Effector memory CD4-positive, alpha-beta T cell (primary cell): ENCODE measurements around the gene PSMF1.

Experiments
- DNase-seq, 3 donors: peaks; one replicate each; pipeline ENCODE4 v3.0.0-alpha.2; 2020
- H3K27ac ChIP-seq: 2 replicates; pipeline ENCODE4 v1.7.0; 2013; ENCODE audit warnings: mild to moderate bottlenecking, low read length, moderate library complexity; ENCODE audit not compliant: insufficient read depth, poor library complexity, severe bottlenecking
- H3K27me3 ChIP-seq: replicated peaks from 2 replicates; pipeline ENCODE4 v1.7.0; 2013; ENCODE audit warnings: mild to moderate bottlenecking, low read length; ENCODE audit not compliant: insufficient read depth, control insufficient read depth, poor library complexity, severe bottlenecking
- H3K36me3 ChIP-seq: 2 replicates; pipeline ENCODE4 v1.7.0; 2013; ENCODE audit warnings: mild to moderate bottlenecking, low read length, moderate library complexity; ENCODE audit not compliant: control insufficient read depth, insufficient read depth
- H3K4me1 ChIP-seq: 2 replicates; pipeline ENCODE4 v1.7.0; 2013; ENCODE audit warnings: low read length, mild to moderate bottlenecking; ENCODE audit not compliant: control insufficient read depth, insufficient read depth, poor library complexity, severe bottlenecking
- H3K4me3 ChIP-seq: 2 replicates; pipeline ENCODE4 v1.7.0; 2013; ENCODE audit warnings: low read length, low read depth, mild to moderate bottlenecking; ENCODE audit not compliant: insufficient read depth, poor library complexity, severe bottlenecking
- H3K9me3 ChIP-seq: 2 replicates; pipeline ENCODE4 v1.7.0; 2013; ENCODE audit warnings: mild to moderate bottlenecking, low read length, moderate library complexity; ENCODE audit not compliant: control insufficient read depth

PSMF1 gene

GRCh38 chr20:1121429-1121828 lies 3.0 kb downstream of the PSMF1 start:
- no peaks in the 10 kb centered on the region for H3K9me3 ChIP-seq
- peaks cover 24% of the 10 kb centered on the region for H3K4me1 ChIP-seq
- no peaks in the 10 kb centered on the region for H3K27me3 ChIP-seq
- H3K27ac ChIP-seq, result no peak overlapping the region
- H3K4me3 ChIP-seq, result no peak overlapping the region
- DNase-seq, result no peak
- peaks cover 15% of the 10 kb centered on the region for H3K36me3 ChIP-seq

- no peaks in the 10 kb centered on the region for H3K27me3 ChIP-seq
- H3K9me3 ChIP-seq, result no peaks in the 10 kb centered on the region
- peaks cover 24% of the 10 kb centered on the region for H3K4me1 ChIP-seq
- no peak overlapping the region for H3K27ac ChIP-seq
- DNase-seq, result no peak
- no peak overlapping the region for H3K4me3 ChIP-seq
- H3K36me3 ChIP-seq, result peaks cover 27% of the 10 kb centered on the region
Observed at GRCh38 chr20:1122388-1123315, 4.2 kb downstream of the PSMF1 start.

GRCh38 chr20:1123666-1124065 lies 5.3 kb downstream of the PSMF1 start:
- H3K4me1 ChIP-seq, result peaks cover 24% of the 10 kb centered on the region
- no peaks in the 10 kb centered on the region for H3K27me3 ChIP-seq
- DNase-seq, result no peak
- peaks cover 35% of the 10 kb centered on the region for H3K36me3 ChIP-seq
- no peak overlapping the region for H3K4me3 ChIP-seq
- no peaks in the 10 kb centered on the region for H3K9me3 ChIP-seq
- no peak overlapping the region for H3K27ac ChIP-seq

- Histone ChIP-seq H3K36me3 (peaks cover 40% of the 10 kb centered on the region), H3K4me1 (peaks cover 20% of the 10 kb centered on the region), H3K27ac (no peak overlapping the region)
Observed at GRCh38 chr20:1124421-1124820, 6.0 kb downstream of the PSMF1 start.

GRCh38 chr20:1125277-1125676 lies 6.9 kb downstream of the PSMF1 start:
- Histone ChIP-seq H3K36me3 (peaks cover 44% of the 10 kb centered on the region), H3K4me3 (no peak overlapping the region), H3K4me1 (peaks cover 13% of the 10 kb centered on the region), H3K27me3 (no peaks in the 10 kb centered on the region), H3K9me3 (no peaks in the 10 kb centered on the region), H3K27ac (no peak overlapping the region)
- DNase-seq, result no peak

More at GRCh38 chr20:1124421-1124820, 6.0 kb downstream of the PSMF1 start:
- no peaks in the 10 kb centered on the region for H3K27me3 ChIP-seq
- no peak for DNase-seq
- H3K4me3 ChIP-seq, result no peak overlapping the region
- H3K9me3 ChIP-seq, result no peaks in the 10 kb centered on the region

- DNase-seq, result no peak
- Histone ChIP-seq H3K36me3 (peaks cover 55% of the 10 kb centered on the region), H3K4me3 (no peak overlapping the region)
Observed at GRCh38 chr20:1127840-1128239, 9.4 kb downstream of the PSMF1 start.

GRCh38 chr20:1130058-1130694 lies 11.8 kb downstream of the PSMF1 start:
- H3K9me3 ChIP-seq, result no peaks in the 10 kb centered on the region
- no peaks in the 10 kb centered on the region for H3K27me3 ChIP-seq
- DNase-seq, result no peak
- H3K27ac ChIP-seq, result no peak overlapping the region
- no peaks in the 10 kb centered on the region for H3K4me1 ChIP-seq
- no peak overlapping the region for H3K4me3 ChIP-seq
- H3K36me3 ChIP-seq, result peaks cover 66% of the 10 kb centered on the region

More at GRCh38 chr20:1127840-1128239, 9.4 kb downstream of the PSMF1 start:
- Histone ChIP-seq H3K9me3 (no peaks in the 10 kb centered on the region), H3K27ac (no peak overlapping the region), H3K27me3 (no peaks in the 10 kb centered on the region), H3K4me1 (peaks cover 3% of the 10 kb centered on the region)

GRCh38 chr20:1130847-1131246 lies 12.4 kb downstream of the PSMF1 start:
- Histone ChIP-seq H3K9me3 (no peaks in the 10 kb centered on the region), H3K27me3 (no peaks in the 10 kb centered on the region), H3K27ac (no peak overlapping the region), H3K4me1 (no peaks in the 10 kb centered on the region), H3K36me3 (peaks cover 66% of the 10 kb centered on the region), H3K4me3 (no peak overlapping the region)
- DNase-seq, result no peak

- H3K27ac ChIP-seq, result no peak overlapping the region
- peaks cover 66% of the 10 kb centered on the region for H3K36me3 ChIP-seq
- H3K4me1 ChIP-seq, result no peaks in the 10 kb centered on the region
- no peak overlapping the region for H3K4me3 ChIP-seq
- H3K9me3 ChIP-seq, result no peaks in the 10 kb centered on the region
- H3K27me3 ChIP-seq, result no peaks in the 10 kb centered on the region
- no peak for DNase-seq
Observed at GRCh38 chr20:1131354-1131753, 13.0 kb downstream of the PSMF1 start.

GRCh38 chr20:1134355-1134754 lies 16.0 kb downstream of the PSMF1 start:
- no peak for DNase-seq
- peaks cover 70% of the 10 kb centered on the region for H3K36me3 ChIP-seq

More at GRCh38 chr20:1134355-1134754, 16.0 kb downstream of the PSMF1 start:
- H3K4me3 ChIP-seq, result no peak overlapping the region
- no peaks in the 10 kb centered on the region for H3K9me3 ChIP-seq
- no peak overlapping the region for H3K27ac ChIP-seq
- no peaks in the 10 kb centered on the region for H3K4me1 ChIP-seq
- no peaks in the 10 kb centered on the region for H3K27me3 ChIP-seq
